Neural progenitor cell (in vitro differentiated cells): ENCODE results near the gene LARGE2. TPM values are rescaled to one million over a fixed set of nuclear protein-coding genes. Genes with fewer than 3 reads are reported as not detected.

Experiments
- DNase-seq: peaks from one replicate; pipeline ENCODE4 v3.0.0-alpha.2; 2016; ENCODE audit warnings: low spot score
- H2AFZ ChIP-seq: fragments of 200-600 bp; sonication (generic); replicated peaks from 2 replicates; pipeline ENCODE4 v1.6.1; 2016; ENCODE audit warnings: antibody characterized with exemption
- H3F3A ChIP-seq: fragments of 200-600 bp; sonication (generic); 2 replicates; pipeline ENCODE4 v1.6.1; 2016; ENCODE audit warnings: antibody characterized with exemption, low read depth
- H3K27ac ChIP-seq: fragments of 200-600 bp; sonication (generic); 2 replicates; pipeline ENCODE4 v1.5.1; 2016; ENCODE audit warnings: mild to moderate bottlenecking
- H3K27me3 ChIP-seq: fragments of 200-600 bp; sonication (generic); 2 replicates; pipeline ENCODE4 v1.6.1; 2016; ENCODE audit warnings: mild to moderate bottlenecking, moderate library complexity
- H3K36me3 ChIP-seq: fragments of 200-600 bp; sonication (generic); 2 replicates; pipeline ENCODE4 v1.5.1; 2016
- H3K4me1 ChIP-seq: fragments of 200-600 bp; sonication (generic); 2 replicates; pipeline ENCODE4 v1.6.1; 2016; ENCODE audit warnings: mixed run types
- H3K4me2 ChIP-seq: fragments of 200-600 bp; sonication (generic); 2 replicates; pipeline ENCODE4 v1.6.1; 2016
- H3K4me3 ChIP-seq: fragments of 200-600 bp; sonication (generic); 2 replicates; pipeline ENCODE4 v1.5.1; 2016
- H3K79me2 ChIP-seq: fragments of 200-600 bp; sonication (generic); 2 replicates; pipeline ENCODE4 v1.6.1; 2016; ENCODE audit warnings: low read depth
- H3K9ac ChIP-seq: fragments of 200-600 bp; sonication (generic); 2 replicates; pipeline ENCODE4 v1.6.1; 2016
- H3K9me3 ChIP-seq: fragments of 200-600 bp; sonication (generic); 2 replicates; pipeline ENCODE4 v1.5.1; 2016; ENCODE audit warnings: low read depth
- H4K20me1 ChIP-seq: fragments of 200-600 bp; sonication (generic); 2 replicates; pipeline ENCODE4 v1.6.1; 2016; ENCODE audit warnings: low read depth
- H3K27ac Mint-ChIP-seq: 3 replicates; pipeline ENCODE4 v1.8.0; 2021; ENCODE audit warnings: mixed read lengths
- H3K27me3 Mint-ChIP-seq: 2 replicates; pipeline ENCODE4 v1.8.0; 2022; ENCODE audit warnings: low read depth, mild to moderate bottlenecking, inconsistent platforms, moderate library complexity, mixed read lengths; ENCODE audit not compliant: insufficient read depth
- H3K36me3 Mint-ChIP-seq: 3 replicates; pipeline ENCODE4 v1.8.0; 2021; ENCODE audit warnings: mixed read lengths
- H3K4me1 Mint-ChIP-seq: 3 replicates; pipeline ENCODE4 v1.8.0; 2021; ENCODE audit warnings: mixed read lengths
- H3K4me3 Mint-ChIP-seq: 3 replicates; pipeline ENCODE4 v1.8.0; 2021; ENCODE audit warnings: mild to moderate bottlenecking, moderate library complexity, mixed read lengths
- H3K9me3 Mint-ChIP-seq: 3 replicates; pipeline ENCODE4 v1.8.0; 2020; ENCODE audit warnings: mixed read lengths
- EZH2 ChIP-seq: fragments of 200-600 bp; sonication (generic); IDR thresholded peaks from 2 replicates; pipeline ENCODE4 v1.6.1; 2017; ENCODE audit warnings: antibody characterized with exemption, mild to moderate bottlenecking, moderate library complexity
- EZH2phosphoT487 ChIP-seq: fragments of 200-600 bp; sonication (generic); IDR thresholded peaks from 2 replicates; pipeline ENCODE4 v1.6.1; 2017; ENCODE audit warnings: antibody characterized with exemption
- total RNA-seq: library from RNA; depleted of rRNA; stranded (reverse); fragments of >200 nt; gene quantifications from 2 replicates; pipeline ENCODE4 v1.2.3, GENCODE V29; 2015; ENCODE audit warnings: low replicate concordance
- TF ChIP-seq, protein P1 (sequence below): fragments of 200-600 bp; sonication (generic); IDR thresholded peaks from 2 replicates; pipeline ENCODE4 v1.5.1; 2017; ENCODE audit warnings: antibody characterized with exemption, mild to moderate bottlenecking

The LARGE2 gene
- total RNA-seq, 1 donor from 2014 or later, result 5.0 TPM

- Histone ChIP-seq H3K9ac (no peak overlapping the region), H3K27ac (no peak overlapping the region), H3K4me1 (peaks cover 36% of the 10 kb centered on the region), H3K4me2 (peak overlapping the region; percentile 82), H4K20me1 (peaks cover 17% of the 10 kb centered on the region), H3K9me3 (no peaks in the 10 kb centered on the region), H3K4me3 (peak overlapping the region; percentile 61), H3F3A (peaks cover 54% of the 10 kb centered on the region), H2AFZ (peak overlapping the region; percentile 87), H3K27me3 (peaks cover 10% of the 10 kb centered on the region), H3K36me3 (no peaks in the 10 kb centered on the region), H3K79me2 (peaks cover 10% of the 10 kb centered on the region)
- DNase-seq, result peak; percentile 88
- Mint-ChIP-seq H3K4me3 (peak overlapping the region; percentile 80), H3K9me3 (no peaks in the 10 kb centered on the region), H3K4me1 (peaks cover 43% of the 10 kb centered on the region), H3K36me3 (no peaks in the 10 kb centered on the region), H3K27me3 (peaks cover 38% of the 10 kb centered on the region), H3K27ac (peak overlapping the region; percentile 58)
- no peak for TF ChIP-seq EZH2phosphoT487
- TF ChIP-seq, protein P1, sequence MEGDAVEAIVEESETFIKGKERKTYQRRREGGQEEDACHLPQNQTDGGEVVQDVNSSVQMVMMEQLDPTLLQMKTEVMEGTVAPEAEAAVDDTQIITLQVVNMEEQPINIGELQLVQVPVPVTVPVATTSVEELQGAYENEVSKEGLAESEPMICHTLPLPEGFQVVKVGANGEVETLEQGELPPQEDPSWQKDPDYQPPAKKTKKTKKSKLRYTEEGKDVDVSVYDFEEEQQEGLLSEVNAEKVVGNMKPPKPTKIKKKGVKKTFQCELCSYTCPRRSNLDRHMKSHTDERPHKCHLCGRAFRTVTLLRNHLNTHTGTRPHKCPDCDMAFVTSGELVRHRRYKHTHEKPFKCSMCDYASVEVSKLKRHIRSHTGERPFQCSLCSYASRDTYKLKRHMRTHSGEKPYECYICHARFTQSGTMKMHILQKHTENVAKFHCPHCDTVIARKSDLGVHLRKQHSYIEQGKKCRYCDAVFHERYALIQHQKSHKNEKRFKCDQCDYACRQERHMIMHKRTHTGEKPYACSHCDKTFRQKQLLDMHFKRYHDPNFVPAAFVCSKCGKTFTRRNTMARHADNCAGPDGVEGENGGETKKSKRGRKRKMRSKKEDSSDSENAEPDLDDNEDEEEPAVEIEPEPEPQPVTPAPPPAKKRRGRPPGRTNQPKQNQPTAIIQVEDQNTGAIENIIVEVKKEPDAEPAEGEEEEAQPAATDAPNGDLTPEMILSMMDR, result no peak
- no peak for TF ChIP-seq EZH2
Observed at GRCh38 chr11:45921561-45922424, 663 bp upstream of the LARGE2 start.

DNA sequence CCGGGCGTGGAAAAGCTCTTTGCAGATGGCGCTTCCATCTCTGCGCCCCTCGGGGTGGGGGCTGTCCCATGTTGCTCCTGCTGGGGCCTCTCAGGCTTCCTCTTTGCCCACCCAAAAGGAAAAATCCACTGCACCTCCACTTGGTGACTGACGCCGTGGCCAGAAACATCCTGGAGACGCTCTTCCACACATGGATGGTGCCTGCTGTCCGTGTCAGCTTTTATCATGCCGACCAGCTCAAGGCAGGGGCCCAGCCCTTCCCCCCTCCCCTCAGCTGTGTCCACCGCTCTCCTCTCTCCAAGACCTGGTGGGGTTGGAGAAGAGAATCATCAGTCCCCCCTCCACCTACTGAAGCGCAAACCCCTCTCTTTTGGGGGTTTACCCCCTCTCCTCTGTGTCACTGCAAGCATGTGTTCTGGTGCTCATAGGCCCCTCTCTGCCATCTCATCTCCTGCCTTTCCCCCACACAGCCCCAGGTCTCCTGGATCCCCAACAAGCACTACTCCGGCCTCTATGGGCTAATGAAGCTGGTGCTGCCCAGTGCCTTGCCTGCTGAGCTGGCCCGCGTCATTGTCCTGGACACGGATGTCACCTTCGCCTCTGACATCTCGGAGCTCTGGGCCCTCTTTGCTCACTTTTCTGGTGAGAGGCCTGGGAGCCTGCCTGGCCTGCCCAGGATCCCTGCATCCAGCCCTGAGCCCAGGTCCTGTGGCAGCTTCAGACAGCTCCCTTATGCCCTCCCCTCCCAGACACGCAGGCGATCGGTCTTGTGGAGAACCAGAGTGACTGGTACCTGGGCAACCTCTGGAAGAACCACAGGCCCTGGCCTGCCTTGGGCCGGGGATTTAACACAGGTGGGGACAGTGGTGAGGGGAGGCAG is 1.8 kb downstream of the LARGE2 start:
- Histone ChIP-seq H3K4me1 (peaks cover 26% of the 10 kb centered on the region), H3K9ac (no peak overlapping the region), H3K4me2 (no peak overlapping the region), H3K27ac (no peak overlapping the region), H2AFZ (no peak overlapping the region), H3K79me2 (peaks cover 5% of the 10 kb centered on the region), H3K27me3 (peaks cover 10% of the 10 kb centered on the region), H3F3A (peaks cover 36% of the 10 kb centered on the region), H3K36me3 (no peaks in the 10 kb centered on the region), H3K4me3 (no peak overlapping the region), H4K20me1 (peaks cover 9% of the 10 kb centered on the region), H3K9me3 (no peaks in the 10 kb centered on the region)
- no peaks in the 10 kb centered on the region for H3K36me3 Mint-ChIP-seq
- peaks cover 31% of the 10 kb centered on the region for H3K4me1 Mint-ChIP-seq
- H3K9me3 Mint-ChIP-seq, result no peaks in the 10 kb centered on the region
- peak; percentile 2 for DNase-seq
- TF ChIP-seq, protein P1, result no peak
- no peak for TF ChIP-seq EZH2
- TF ChIP-seq EZH2phosphoT487, result no peak
- H3K27ac Mint-ChIP-seq, result peak overlapping the region; percentile 40
- H3K27me3 Mint-ChIP-seq, result peaks cover 38% of the 10 kb centered on the region
- peak overlapping the region; percentile 79 for H3K4me3 Mint-ChIP-seq

DNA sequence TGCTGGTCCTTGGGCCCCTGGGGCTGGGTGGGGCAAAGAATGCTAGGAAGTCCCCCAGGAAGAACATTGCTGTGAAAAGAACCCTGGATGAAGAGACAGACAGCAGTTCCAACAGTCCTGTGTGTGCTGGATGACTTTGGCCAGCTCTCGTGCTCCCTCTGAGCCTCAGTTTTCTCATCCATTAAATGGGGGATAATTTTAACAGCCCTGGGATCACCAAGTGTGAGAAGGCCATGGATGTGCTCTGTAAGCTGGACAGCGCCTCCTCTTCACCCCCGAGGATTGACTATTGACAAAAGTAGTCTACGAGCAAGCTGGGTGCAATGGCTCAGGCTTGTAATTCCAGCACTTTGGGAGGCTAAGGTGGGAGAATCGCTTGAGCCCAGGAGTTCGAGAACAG is 2.5 kb downstream of the LARGE2 start:
- Histone ChIP-seq H3K9me3 (no peaks in the 10 kb centered on the region), H3K79me2 (peaks cover 5% of the 10 kb centered on the region), H3F3A (peaks cover 30% of the 10 kb centered on the region), H3K4me3 (no peak overlapping the region), H2AFZ (no peak overlapping the region), H3K36me3 (no peaks in the 10 kb centered on the region), H3K4me2 (no peak overlapping the region), H3K27me3 (peaks cover 10% of the 10 kb centered on the region), H3K9ac (no peak overlapping the region), H4K20me1 (peaks cover 9% of the 10 kb centered on the region), H3K4me1 (peaks cover 20% of the 10 kb centered on the region), H3K27ac (no peak overlapping the region)
- DNase-seq, result peak; percentile 3
- Mint-ChIP-seq H3K9me3 (no peaks in the 10 kb centered on the region), H3K27me3 (peaks cover 36% of the 10 kb centered on the region), H3K36me3 (no peaks in the 10 kb centered on the region), H3K27ac (no peak overlapping the region), H3K4me3 (no peak overlapping the region), H3K4me1 (peaks cover 26% of the 10 kb centered on the region)
- TF ChIP-seq, protein P1, result no peak
- TF ChIP-seq EZH2phosphoT487, result no peak
- no peak for TF ChIP-seq EZH2
